ENCODE data around the gene LMTK2. TPM values are rescaled to one million over a fixed set of nuclear protein-coding genes. Genes with fewer than 3 reads are reported as not detected.

Gene LMTK2
- 10.2 TPM for total RNA-seq
- long read RNA-seq, partial matches to known transcripts = 2 of 15 reads
- long read RNA-seq, other reads (novel, unspliced or antisense) = 13 of 15 reads

GRCh38 chr7:98106647-98107312 lies at the start of gene LMTK2:
Gene LMTK2 (plus strand): TSS chr7:98106862. CDS start chr7:98107178, 316 bp downstream.
- peak; percentile 99 for DNase-seq (ENCODE audit: low spot score)

- DNase-seq (ENCODE audit: low spot score) = no peak
These were observed 49.5 kb upstream of the LMTK2 start for GRCh38 chr7:98057157-98057556.

DNA sequence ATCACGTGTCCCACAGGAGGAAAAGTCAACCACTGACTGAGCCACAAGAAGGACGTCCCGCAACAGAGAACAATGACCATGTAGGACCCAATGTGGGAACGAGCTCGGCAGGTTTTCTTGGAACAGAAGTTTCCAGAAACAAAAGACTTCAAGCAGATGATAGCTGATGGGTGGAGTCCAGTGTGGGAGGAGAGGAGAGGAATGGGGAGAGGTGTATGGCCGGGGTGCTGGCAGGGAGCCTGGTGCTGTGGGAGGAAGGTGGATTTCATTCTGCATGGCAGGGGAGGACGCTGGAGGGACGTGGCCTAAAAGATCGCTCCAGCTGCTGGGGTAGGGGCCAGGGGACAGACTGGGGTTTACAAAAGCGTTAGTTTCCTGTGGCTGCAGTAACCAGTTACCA lies 48.5 kb upstream of the LMTK2 start:
- no peak for DNase-seq (ENCODE audit: low spot score)

GRCh38 chr7:98064233-98064632 lies 42.4 kb upstream of the LMTK2 start:
- no peak for DNase-seq (ENCODE audit: low spot score)

DNA sequence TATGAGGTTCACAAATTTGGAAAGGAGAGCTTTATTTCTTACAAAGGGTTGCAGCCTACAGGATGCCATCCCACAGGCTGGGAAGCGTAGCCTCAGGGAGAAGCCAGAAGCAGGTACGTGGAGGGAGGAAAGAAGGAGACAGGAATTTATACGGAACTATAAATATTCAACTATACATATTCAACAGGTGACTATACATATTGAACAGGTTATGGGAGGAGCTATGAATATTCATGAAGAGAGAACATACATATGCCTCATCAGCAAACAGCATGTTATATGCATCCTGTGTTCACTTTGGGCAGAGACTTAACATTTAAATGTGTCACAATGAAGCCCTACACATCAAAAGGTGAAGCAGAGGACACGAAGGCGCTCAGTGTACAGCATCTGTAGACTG lies 40.5 kb upstream of the LMTK2 start:
- no peak for DNase-seq (ENCODE audit: low spot score)

GRCh38 chr7:98066934-98067507 lies 39.6 kb upstream of the LMTK2 start:
- DNase-seq (ENCODE audit: low spot score) = no peak

- DNase-seq (ENCODE audit: low spot score) = peak; percentile 49
These were observed 33.6 kb upstream of the LMTK2 start for GRCh38 chr7:98073047-98073446.

DNA sequence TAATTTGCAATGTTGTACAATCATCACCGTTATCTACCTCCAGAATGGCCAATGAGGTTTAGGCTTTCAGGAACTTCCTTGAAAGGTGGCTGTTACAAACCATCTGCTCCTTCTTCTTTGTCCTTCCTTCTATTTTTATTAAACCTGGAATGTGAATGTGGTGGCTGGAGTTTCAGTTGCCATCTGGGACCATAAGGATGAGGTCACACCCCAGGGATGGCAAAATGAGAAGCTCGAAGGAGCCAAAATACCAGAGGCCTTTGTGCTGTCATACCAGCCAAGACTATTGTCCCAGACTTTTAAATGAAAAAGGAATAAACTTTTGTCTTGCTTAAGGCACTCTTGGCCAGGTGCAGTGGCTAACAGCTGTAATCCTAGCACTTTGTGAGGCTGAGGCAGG lies 30.9 kb upstream of the LMTK2 start:
- peak; percentile 20 for DNase-seq (ENCODE audit: low spot score)

GRCh38 chr7:98077762-98078161 lies 28.9 kb upstream of the LMTK2 start:
- DNase-seq (ENCODE audit: low spot score) = peak; percentile 33

DNA sequence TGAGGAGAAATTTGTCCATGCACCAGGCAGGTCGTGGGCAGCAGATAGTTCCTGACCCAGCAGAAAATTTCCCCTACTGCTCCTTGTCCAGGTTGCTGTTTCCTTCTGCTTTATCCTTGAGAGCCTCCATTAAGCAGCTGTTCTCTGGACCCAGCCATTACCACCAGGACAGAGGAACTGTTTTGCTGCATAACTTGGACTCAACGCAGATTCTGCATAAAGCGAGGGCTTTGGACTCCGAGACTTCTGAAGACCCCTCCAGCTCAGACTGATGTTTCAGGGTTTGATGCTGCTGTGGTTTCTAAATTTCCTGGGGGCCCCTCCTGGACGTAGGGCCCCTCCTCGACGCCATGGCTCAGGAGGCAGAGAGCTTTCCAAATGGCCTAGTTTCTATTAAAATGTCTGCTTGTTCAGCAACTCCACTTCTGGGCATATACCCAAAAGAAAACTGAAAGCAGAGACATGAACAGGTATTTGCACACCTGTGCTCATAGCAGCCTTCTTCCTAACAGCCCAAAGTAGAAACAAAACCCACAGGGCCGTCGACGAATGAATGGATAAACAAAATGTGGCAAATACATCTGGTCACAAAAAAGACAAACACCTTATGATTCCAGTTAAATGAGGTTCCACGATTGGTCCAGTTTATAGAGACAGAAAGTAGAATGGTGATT lies 28.3 kb upstream of the LMTK2 start:
- no peak for DNase-seq (ENCODE audit: low spot score)

DNA sequence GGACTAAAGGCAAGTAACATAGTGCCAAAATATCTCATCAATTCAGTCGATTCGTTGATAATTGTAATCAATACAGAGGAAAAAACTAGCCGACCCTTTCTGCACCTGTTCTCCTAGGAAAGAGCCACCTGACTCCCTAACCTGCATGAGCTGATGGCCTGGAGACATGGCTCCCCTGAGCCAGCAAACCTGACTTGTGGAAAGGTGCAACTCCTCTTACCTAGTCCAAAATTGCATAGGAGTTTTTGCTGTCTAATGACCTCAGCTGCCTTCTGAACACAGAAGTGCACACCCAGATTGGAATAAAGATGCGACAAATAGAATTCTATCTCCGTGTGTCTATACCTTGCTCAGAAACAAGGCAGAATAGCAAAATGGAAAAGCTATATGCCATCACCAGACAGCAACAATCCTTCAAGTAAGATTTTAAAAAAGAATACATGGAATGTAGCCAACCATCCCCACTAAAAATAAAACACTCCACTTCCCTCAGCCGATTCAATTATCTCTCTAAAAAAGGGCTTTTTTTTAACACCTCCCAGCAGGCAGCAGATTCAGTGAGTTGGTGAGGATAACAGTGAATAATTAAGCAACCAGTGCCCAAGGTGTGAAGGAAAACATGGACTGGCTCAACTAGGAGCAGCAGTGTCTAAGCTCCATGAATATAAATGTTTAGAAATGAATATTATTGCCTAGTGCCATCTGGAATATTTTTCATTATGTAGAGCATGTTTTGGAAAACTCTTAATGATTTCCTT lies 26.6 kb upstream of the LMTK2 start:
- DNase-seq (ENCODE audit: low spot score) = peak; percentile 55

DNA sequence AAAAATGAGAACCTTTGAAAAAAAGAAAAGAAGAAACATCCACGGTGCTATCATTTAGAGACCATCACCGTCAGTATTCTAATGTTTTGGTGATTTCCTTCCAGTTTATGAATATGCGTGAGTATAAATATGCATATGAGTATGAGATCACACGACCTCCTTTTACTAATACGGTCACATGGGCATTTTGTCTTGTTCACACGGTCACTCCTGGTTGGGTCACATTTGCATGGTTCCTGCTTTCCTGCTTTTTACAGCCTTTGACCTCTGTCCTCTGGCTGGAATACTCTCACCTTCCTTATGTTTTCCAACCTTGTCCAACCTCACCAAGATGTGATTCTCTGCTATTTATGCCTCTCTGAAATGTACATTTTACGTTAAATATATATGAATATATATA lies 25.3 kb upstream of the LMTK2 start:
- DNase-seq (ENCODE audit: low spot score) = no peak

- DNase-seq (ENCODE audit: low spot score) = peak; percentile 16
These were observed 22.0 kb upstream of the LMTK2 start for GRCh38 chr7:98084631-98085030.

DNA sequence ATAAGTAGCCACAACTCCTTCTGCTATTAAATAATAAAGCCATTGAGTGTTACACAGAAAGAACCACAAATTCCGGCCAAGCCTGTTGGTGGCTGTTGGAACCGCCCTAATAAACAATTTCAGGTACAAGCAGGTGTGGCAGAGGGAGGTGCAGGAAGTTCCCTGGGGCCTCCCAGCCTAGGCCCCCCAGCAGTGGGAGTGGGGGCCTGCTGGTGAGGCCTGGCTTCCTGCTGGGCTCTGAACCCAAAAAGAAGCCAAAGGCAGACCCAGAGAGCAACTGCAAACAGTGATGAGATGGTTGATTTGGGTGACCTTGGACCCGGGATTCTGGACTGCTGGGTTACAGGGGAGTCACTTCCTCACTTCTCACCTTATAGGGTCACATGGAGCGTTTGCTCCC lies 21.0 kb upstream of the LMTK2 start:
- DNase-seq (ENCODE audit: low spot score) = peak; percentile 64

DNA sequence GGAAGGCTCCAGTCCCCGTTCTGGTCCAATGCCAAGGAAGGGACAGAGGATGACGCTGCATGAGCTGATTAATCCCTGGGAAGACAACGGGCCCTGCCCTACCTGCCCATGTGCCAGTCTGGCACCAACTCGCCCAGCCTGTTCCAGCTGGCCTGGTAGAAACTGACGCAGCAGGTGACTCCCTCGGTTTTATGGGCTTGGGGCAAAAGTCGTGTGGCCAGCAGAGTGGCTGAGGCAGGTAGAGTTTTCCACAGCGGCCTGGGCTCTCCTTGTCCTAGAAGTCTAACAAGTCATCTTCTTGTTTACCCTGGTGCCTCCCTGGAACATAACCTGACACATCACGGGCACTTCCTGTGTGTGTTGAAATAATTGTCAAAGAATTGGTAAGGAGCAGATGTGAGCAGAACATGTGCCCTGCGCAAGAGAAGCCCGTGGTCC lies 20.4 kb upstream of the LMTK2 start:
- DNase-seq (ENCODE audit: low spot score) = peak; percentile 89

DNA sequence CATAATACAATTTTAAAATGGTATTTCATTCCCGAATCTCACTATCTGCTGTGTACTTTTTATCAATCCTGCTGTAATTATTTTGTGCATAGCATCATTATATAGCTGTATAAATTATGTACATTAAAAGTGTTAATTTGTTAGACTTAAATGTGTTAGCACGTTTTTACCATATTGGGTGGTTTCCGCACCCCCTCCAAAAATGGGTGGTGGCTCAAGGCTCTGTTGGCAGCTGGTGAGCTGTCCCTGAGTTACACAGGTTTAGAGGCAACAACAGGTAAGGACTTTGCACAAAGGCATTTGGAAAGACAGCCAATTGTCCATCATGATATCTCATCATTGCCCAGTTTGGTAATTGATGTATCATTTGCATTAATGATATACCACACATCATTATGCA lies 18.6 kb upstream of the LMTK2 start:
- DNase-seq (ENCODE audit: low spot score) = peak; percentile 6

DNA sequence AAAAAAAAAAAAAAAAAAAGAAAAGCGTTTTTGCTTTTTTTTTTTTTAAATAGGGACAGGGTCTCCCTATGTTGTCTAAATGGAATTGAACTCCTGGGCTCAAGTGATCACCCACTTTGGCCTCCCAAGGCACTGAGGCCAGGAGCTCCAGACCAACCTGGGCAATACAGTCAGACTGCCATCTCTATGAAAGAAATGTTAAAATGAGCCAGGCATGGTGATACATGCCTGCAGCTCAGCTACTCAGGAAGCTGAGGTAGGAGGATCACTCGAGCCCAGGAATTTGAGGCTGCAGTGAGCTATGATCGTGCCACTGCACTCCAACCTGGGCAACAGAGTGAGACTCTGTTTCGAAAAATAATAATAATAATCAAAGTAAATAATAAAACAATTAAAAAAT lies 16.5 kb upstream of the LMTK2 start:
- peak; percentile 12 for DNase-seq (ENCODE audit: low spot score)

DNA sequence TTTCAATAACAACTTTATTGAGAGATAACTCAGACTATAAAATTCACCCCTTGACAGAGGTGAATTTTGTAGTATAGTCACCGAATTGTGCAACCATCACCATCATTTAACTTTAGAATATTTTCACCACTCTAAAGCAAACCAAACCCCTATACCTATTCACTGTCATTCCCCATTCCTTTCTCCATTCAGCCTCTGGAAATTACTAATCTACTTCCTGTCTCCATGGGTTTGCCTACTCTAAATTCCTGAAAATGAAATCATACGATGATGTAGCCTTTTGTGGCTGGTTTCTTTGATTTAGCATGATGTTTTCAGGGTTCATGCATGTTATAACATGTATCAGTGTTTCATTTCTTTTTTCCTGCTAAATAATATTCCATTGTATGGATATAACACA lies 15.6 kb upstream of the LMTK2 start:
- DNase-seq (ENCODE audit: low spot score) = no peak

DNA sequence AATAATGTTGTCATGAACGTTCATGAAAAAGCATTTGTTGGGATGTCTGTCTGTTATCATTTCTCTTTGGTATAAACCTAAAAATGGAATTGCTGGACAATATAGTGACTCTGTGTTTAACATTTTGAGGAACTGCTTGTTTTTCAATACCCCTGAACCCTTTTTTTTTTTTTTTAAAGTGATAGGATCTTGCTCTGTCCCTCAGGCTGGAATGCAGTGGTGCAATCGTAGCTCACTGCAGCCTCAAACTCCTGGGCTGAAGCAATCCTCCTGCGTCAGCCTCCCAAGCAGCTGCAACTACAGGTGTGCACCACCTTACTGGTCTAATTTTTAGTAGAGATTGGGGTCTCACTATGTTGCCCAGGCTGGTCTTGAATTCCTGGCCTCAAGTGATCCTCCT lies 15.1 kb upstream of the LMTK2 start:
- DNase-seq (ENCODE audit: low spot score) = peak; percentile 12

- DNase-seq (ENCODE audit: low spot score) = no peak
These were observed 9.5 kb upstream of the LMTK2 start for GRCh38 chr7:98097042-98097645.

GRCh38 chr7:98100088-98100487 lies 6.6 kb upstream of the LMTK2 start:
- DNase-seq (ENCODE audit: low spot score) = no peak
